PFSK-1 (cell line): ENCODE measurements around the gene CRCP.

Source experiments
- FOXP2 ChIP-seq: optimal IDR thresholded peaks from 2 replicates; pipeline ENCODE3; 2011; ENCODE audit warnings: borderline replicate concordance, control low read depth, inconsistent platforms; ENCODE audit not compliant: insufficient read depth; ENCODE audit errors: extremely low read length, extremely low read depth
- POLR2AphosphoS5 ChIP-seq: IDR thresholded peaks from 2 replicates; pipeline ENCODE4 v1.6.1; 2012; ENCODE audit warnings: low read depth, mild to moderate bottlenecking, control low read depth, low read length, moderate library complexity
- REST ChIP-seq, 2 experiments: IDR thresholded peaks; 2 replicates each; pipeline versions ENCODE4 v1.6.1 to v1.8.0; 2011 to 2012; ENCODE audit warnings: low read depth in 2 of 2, low read length in 2 of 2, control low read depth in 1 of 2, inconsistent platforms in 1 of 2, mild to moderate bottlenecking in 1 of 2, moderate library complexity in 1 of 2; ENCODE audit not compliant: insufficient read depth in 1 of 2
- SIN3A ChIP-seq: IDR thresholded peaks from 2 replicates; pipeline ENCODE4 v1.6.1; 2012; ENCODE audit warnings: mild to moderate bottlenecking, low read length, moderate library complexity, borderline replicate concordance; ENCODE audit not compliant: insufficient read depth
- TAF1 ChIP-seq: IDR thresholded peaks from 2 replicates; pipeline ENCODE4 v1.6.1; 2012; ENCODE audit warnings: low read length, control low read depth, borderline replicate concordance; ENCODE audit not compliant: insufficient read depth

The CRCP gene

GRCh38 chr7:66176914-66177313 is 62.3 kb downstream of the CRCP start:
- no peak for TF ChIP-seq FOXP2
- TF ChIP-seq TAF1 = no peak
- TF ChIP-seq SIN3A = no peak
- TF ChIP-seq REST (IDR thresholded peaks at IDR 0.05; ENCODE audit: insufficient read depth in 1 of 2, low read depth in 2 of 2, low read length in 2 of 2) = no peak
- no peak for TF ChIP-seq POLR2AphosphoS5

GRCh38 chr7:66178258-66178657 is 63.6 kb downstream of the CRCP start:
- TF ChIP-seq TAF1 = no peak
- no peak for TF ChIP-seq FOXP2
- no peak for TF ChIP-seq REST (IDR thresholded peaks at IDR 0.05; ENCODE audit: insufficient read depth in 1 of 2, low read depth in 2 of 2, low read length in 2 of 2)
- TF ChIP-seq SIN3A = no peak
- no peak for TF ChIP-seq POLR2AphosphoS5

- TF ChIP-seq POLR2AphosphoS5 = no peak
- TF ChIP-seq SIN3A = no peak
- no peak for TF ChIP-seq REST (IDR thresholded peaks at IDR 0.05; ENCODE audit: insufficient read depth in 1 of 2, low read depth in 2 of 2, low read length in 2 of 2)
- TF ChIP-seq TAF1 = no peak
- no peak for TF ChIP-seq FOXP2
Observed at GRCh38 chr7:66181329-66181728, 66.7 kb downstream of the CRCP start.

- TF ChIP-seq POLR2AphosphoS5 (no peak), SIN3A (no peak), REST (IDR thresholded peaks at IDR 0.05; ENCODE audit: insufficient read depth in 1 of 2, low read depth in 2 of 2, low read length in 2 of 2) (no peak), FOXP2 (no peak), TAF1 (no peak)
Observed at GRCh38 chr7:66181845-66182244, 67.2 kb downstream of the CRCP start.

GRCh38 chr7:66182920-66183319 is 68.3 kb downstream of the CRCP start:
- TF ChIP-seq SIN3A (no peak), FOXP2 (no peak)

- TF ChIP-seq TAF1 (no peak), SIN3A (no peak), REST (IDR thresholded peaks at IDR 0.05; ENCODE audit: insufficient read depth in 1 of 2, low read depth in 2 of 2, low read length in 2 of 2) (no peak), FOXP2 (no peak)
Observed at GRCh38 chr7:66183700-66184099, 69.1 kb downstream of the CRCP start.
